ENCODE measurements around the gene SBK1.

DNA sequence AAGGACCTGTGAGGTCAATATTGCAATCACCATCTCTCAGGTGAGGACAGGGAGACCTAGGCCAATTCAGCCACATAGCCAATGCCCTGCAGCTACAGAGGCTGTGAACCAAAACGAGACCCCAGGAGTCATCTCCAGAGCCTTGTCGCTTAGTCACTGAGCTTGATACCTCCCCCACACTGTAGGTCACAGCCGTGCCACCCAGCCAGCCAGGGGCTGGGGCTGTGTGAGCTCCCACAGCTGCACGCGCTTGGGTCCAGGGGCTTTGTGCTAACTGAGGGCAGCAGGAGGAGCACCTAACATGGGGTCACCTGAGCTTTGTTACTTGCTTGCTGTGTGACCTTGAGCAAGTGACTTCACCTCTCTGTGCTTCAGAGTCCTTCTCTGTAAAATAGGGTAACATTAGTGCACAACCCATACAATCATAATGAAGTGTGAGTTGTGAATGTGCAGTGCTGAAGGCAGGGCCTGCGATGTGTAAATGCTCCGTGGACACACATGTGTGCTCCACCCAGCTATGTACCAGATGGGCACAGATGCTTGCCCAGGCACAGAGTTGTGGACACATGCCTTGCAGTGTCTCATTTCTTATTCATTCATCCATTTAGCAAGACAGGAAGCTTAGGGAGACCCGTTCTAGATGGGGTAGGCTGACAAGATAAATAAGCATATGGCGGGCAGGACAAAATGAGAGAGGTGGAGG is 25.9 kb downstream of the SBK1 start:
- TF ChIP-seq ZNF274 (IDR thresholded peaks at IDR 0.05; ENCODE audit: low read depth, low read length) (no peak), YY1 (IDR thresholded peaks at IDR 0.05; ENCODE audit: insufficient read depth, insufficient read length) (no peak), SUZ12 (IDR thresholded peaks at IDR 0.05; ENCODE audit: extremely low read depth, insufficient read depth, insufficient read length) (no peak)

Data from NT2/D1 (cell line).